ENCODE results near the gene TNS1.

TNS1 gene

GRCh38 chr2:218015586-218016521 lies 13.1 kb upstream of the TNS1 start:
- DNase-seq (ENCODE audit: low read depth): no peak

GRCh38 chr2:218014706-218015585 lies 12.2 kb upstream of the TNS1 start:
- no peak for DNase-seq (ENCODE audit: low read depth)

- no peak for DNase-seq (ENCODE audit: low read depth)
These were observed 10.5 kb upstream of the TNS1 start for GRCh38 chr2:218013289-218013688.

GRCh38 chr2:218012284-218012683 lies 9.5 kb upstream of the TNS1 start:
- no peak for DNase-seq (ENCODE audit: low read depth)

- no peak for DNase-seq (ENCODE audit: low read depth)
These were observed 8.9 kb upstream of the TNS1 start for GRCh38 chr2:218011653-218012040.

- no peak for DNase-seq (ENCODE audit: low read depth)
These were observed 8.3 kb upstream of the TNS1 start for GRCh38 chr2:218010984-218011652.

- DNase-seq (ENCODE audit: low read depth): no peak
These were observed 7.6 kb upstream of the TNS1 start for GRCh38 chr2:218010140-218010983.

GRCh38 chr2:218009765-218010139 lies 7.0 kb upstream of the TNS1 start:
- no peak for DNase-seq (ENCODE audit: low read depth)

- no peak for DNase-seq (ENCODE audit: low read depth)
These were observed 6.4 kb upstream of the TNS1 start for GRCh38 chr2:218009231-218009630.

GRCh38 chr2:218008060-218009040 lies 5.6 kb upstream of the TNS1 start:
- DNase-seq (ENCODE audit: low read depth): no peak

- DNase-seq (ENCODE audit: low read depth): no peak
These were observed 3.9 kb upstream of the TNS1 start for GRCh38 chr2:218006741-218007140.

- no peak for DNase-seq (ENCODE audit: low read depth)
These were observed 2.7 kb upstream of the TNS1 start for GRCh38 chr2:218005486-218005885.

GRCh38 chr2:218005028-218005427 lies 2.2 kb upstream of the TNS1 start:
- no peak for DNase-seq (ENCODE audit: low read depth)

- DNase-seq (ENCODE audit: low read depth): peak; percentile 73
These were observed 1.2 kb upstream of the TNS1 start for GRCh38 chr2:218003981-218004419.

GRCh38 chr2:218003281-218003944 lies 618 bp upstream of the TNS1 start:
- no peak for DNase-seq (ENCODE audit: low read depth)

GRCh38 chr2:218002143-218002844 lies 501 bp downstream of the TNS1 start:
- no peak for DNase-seq (ENCODE audit: low read depth)

GRCh38 chr2:218001629-218002028 lies 1.2 kb downstream of the TNS1 start:
- DNase-seq (ENCODE audit: low read depth): no peak

GRCh38 chr2:218000136-218000535 lies 2.7 kb downstream of the TNS1 start:
- peak; percentile 87 for DNase-seq (ENCODE audit: low read depth)

GRCh38 chr2:217999595-217999959 lies 3.2 kb downstream of the TNS1 start:
- no peak for DNase-seq (ENCODE audit: low read depth)

Measured in GM04503 (cell line).